WERI-Rb-1 (cell line): ENCODE data around the gene TRMT2A.

ENCODE experiments used
- DNase-seq: peaks from one replicate; pipeline ENCODE4 v3.0.0-alpha.2; 2020
- H3K27ac ChIP-seq: fragments of 250-450 bp; sonication (Bioruptor Pico); 2 replicates; pipeline ENCODE4 v1.5.1; 2020; ENCODE audit warnings: mild to moderate bottlenecking, moderate library complexity
- H3K27me3 ChIP-seq: fragments of 250-450 bp; sonication (Bioruptor Pico); 2 replicates; pipeline ENCODE4 v1.5.1; 2021; ENCODE audit warnings: mild to moderate bottlenecking, low read depth, moderate library complexity; ENCODE audit not compliant: insufficient read depth, severe bottlenecking
- H3K36me3 ChIP-seq: fragments of 250-450 bp; sonication (Bioruptor Pico); 2 replicates; pipeline ENCODE4 v1.5.1; 2020; ENCODE audit warnings: mild to moderate bottlenecking, moderate library complexity
- H3K4me3 ChIP-seq: 2 replicates; pipeline ENCODE4 v1.5.1; 2011; ENCODE audit warnings: low read depth, mild to moderate bottlenecking, control low read depth, low read length
- H3K9me3 ChIP-seq: fragments of 250-450 bp; sonication (Bioruptor Pico); 2 replicates; pipeline ENCODE4 v1.5.1; 2021; ENCODE audit warnings: mild to moderate bottlenecking, moderate library complexity; ENCODE audit not compliant: severe bottlenecking
- CTCF ChIP-seq: IDR thresholded peaks from 2 replicates; pipeline ENCODE4 v1.5.1; 2011; ENCODE audit warnings: low read depth, mild to moderate bottlenecking, control low read depth, inconsistent platforms, low read length

The TRMT2A gene

GRCh38 chr22:20111689-20112622 lies 5.1 kb downstream of the TRMT2A start:
- H3K36me3 ChIP-seq = peaks cover 96% of the 10 kb centered on the region
- no peak for TF ChIP-seq CTCF
- no peak for DNase-seq
- peak overlapping the region; percentile 46 for H3K27ac ChIP-seq
- H3K4me3 ChIP-seq = no peak overlapping the region
- no peaks in the 10 kb centered on the region for H3K9me3 ChIP-seq
- no peaks in the 10 kb centered on the region for H3K27me3 ChIP-seq

- DNase-seq = peak; percentile 58
- TF ChIP-seq CTCF = peak; percentile 75
- H3K27ac ChIP-seq = peak overlapping the region; percentile 49
- H3K4me3 ChIP-seq = no peak overlapping the region
- no peaks in the 10 kb centered on the region for H3K9me3 ChIP-seq
- peaks cover 100% of the 10 kb centered on the region for H3K36me3 ChIP-seq
- no peaks in the 10 kb centered on the region for H3K27me3 ChIP-seq
Measured at GRCh38 chr22:20111045-20111688, 5.9 kb downstream of the TRMT2A start.

GRCh38 chr22:20110359-20110985 lies 6.6 kb downstream of the TRMT2A start:
- H3K9me3 ChIP-seq = no peaks in the 10 kb centered on the region
- no peak for TF ChIP-seq CTCF
- H3K27me3 ChIP-seq = no peaks in the 10 kb centered on the region
- peak overlapping the region; percentile 49 for H3K27ac ChIP-seq
- no peak for DNase-seq
- H3K36me3 ChIP-seq = peaks cover 100% of the 10 kb centered on the region
- no peak overlapping the region for H3K4me3 ChIP-seq

GRCh38 chr22:20109411-20110358 lies 7.3 kb downstream of the TRMT2A start:
- H3K4me3 ChIP-seq = no peak overlapping the region
- H3K9me3 ChIP-seq = no peaks in the 10 kb centered on the region
- DNase-seq = no peak
- H3K36me3 ChIP-seq = peaks cover 100% of the 10 kb centered on the region
- no peak for TF ChIP-seq CTCF
- no peak overlapping the region; the same call in 1 of the 2 replicates for H3K27ac ChIP-seq
- H3K27me3 ChIP-seq = no peaks in the 10 kb centered on the region

- no peak for DNase-seq
- Histone ChIP-seq H3K9me3 (no peaks in the 10 kb centered on the region), H3K27ac (no peak overlapping the region), H3K27me3 (no peaks in the 10 kb centered on the region), H3K36me3 (peaks cover 96% of the 10 kb centered on the region), H3K4me3 (no peak overlapping the region)
- TF ChIP-seq CTCF = no peak
Measured at GRCh38 chr22:20108757-20109230, 8.2 kb downstream of the TRMT2A start.
